Mucosa of stomach (tissue), 1 donor: ENCODE results near the gene GALNT8.

Experiments used
- H3K27me3 ChIP-seq: one replicate; pipeline ENCODE4 v1.7.0; 2013; ENCODE audit warnings: mild to moderate bottlenecking, low read length; ENCODE audit not compliant: control insufficient read depth, insufficient read depth
- H3K36me3 ChIP-seq: one replicate; pipeline ENCODE4 v1.7.0; 2013; ENCODE audit warnings: low read length; ENCODE audit not compliant: control insufficient read depth, insufficient read depth
- H3K4me1 ChIP-seq: one replicate; pipeline ENCODE4 v1.7.0; 2013; ENCODE audit warnings: mild to moderate bottlenecking, low read length; ENCODE audit not compliant: control insufficient read depth, insufficient read depth
- H3K4me3 ChIP-seq: one replicate; pipeline ENCODE4 v1.7.0; 2013; ENCODE audit warnings: low read length
- H3K9ac ChIP-seq: one replicate; pipeline ENCODE4 v1.7.0; 2013; ENCODE audit warnings: mild to moderate bottlenecking, low read length, moderate library complexity
- H3K9me3 ChIP-seq: one replicate; pipeline ENCODE4 v1.7.0; 2013; ENCODE audit warnings: mild to moderate bottlenecking, low read length, moderate library complexity; ENCODE audit not compliant: control insufficient read depth
- donor health status: Pancreatic carcinoma.

GALNT8 gene

GRCh38 chr12:4762773-4763172 is 42.6 kb downstream of the GALNT8 start:
- Histone ChIP-seq H3K36me3 (no peaks in the 10 kb centered on the region), H3K9ac (no peak overlapping the region), H3K4me1 (no peaks in the 10 kb centered on the region), H3K9me3 (no peaks in the 10 kb centered on the region), H3K4me3 (no peak overlapping the region), H3K27me3 (no peaks in the 10 kb centered on the region)

GRCh38 chr12:4763549-4763948 is 43.3 kb downstream of the GALNT8 start:
- no peak overlapping the region for H3K9ac ChIP-seq
- H3K4me1 ChIP-seq = no peaks in the 10 kb centered on the region
- no peak overlapping the region for H3K4me3 ChIP-seq
- H3K27me3 ChIP-seq = no peaks in the 10 kb centered on the region
- H3K36me3 ChIP-seq = no peaks in the 10 kb centered on the region
- no peaks in the 10 kb centered on the region for H3K9me3 ChIP-seq

- Histone ChIP-seq H3K27me3 (no peaks in the 10 kb centered on the region), H3K4me1 (no peaks in the 10 kb centered on the region), H3K9ac (no peak overlapping the region), H3K4me3 (no peak overlapping the region), H3K9me3 (no peaks in the 10 kb centered on the region), H3K36me3 (no peaks in the 10 kb centered on the region)
Measured at GRCh38 chr12:4766445-4766844, 46.2 kb downstream of the GALNT8 start.

GRCh38 chr12:4767186-4767585 is 47.0 kb downstream of the GALNT8 start:
- Histone ChIP-seq H3K36me3 (no peaks in the 10 kb centered on the region), H3K9ac (no peak overlapping the region), H3K4me1 (no peaks in the 10 kb centered on the region), H3K27me3 (no peaks in the 10 kb centered on the region), H3K9me3 (no peaks in the 10 kb centered on the region), H3K4me3 (no peak overlapping the region)

- Histone ChIP-seq H3K27me3 (no peaks in the 10 kb centered on the region), H3K36me3 (no peaks in the 10 kb centered on the region), H3K9me3 (no peaks in the 10 kb centered on the region), H3K4me3 (no peak overlapping the region), H3K4me1 (no peaks in the 10 kb centered on the region), H3K9ac (no peak overlapping the region)
Measured at GRCh38 chr12:4768341-4768740, 48.1 kb downstream of the GALNT8 start.

GRCh38 chr12:4769073-4769472 is 48.9 kb downstream of the GALNT8 start:
- Histone ChIP-seq H3K4me1 (no peaks in the 10 kb centered on the region), H3K9ac (no peak overlapping the region), H3K9me3 (no peaks in the 10 kb centered on the region)

GRCh38 chr12:4771172-4771959 is 51.2 kb downstream of the GALNT8 start:
- H3K9me3 ChIP-seq = no peaks in the 10 kb centered on the region
- H3K4me3 ChIP-seq = no peak overlapping the region
- H3K4me1 ChIP-seq = no peaks in the 10 kb centered on the region
- no peaks in the 10 kb centered on the region for H3K27me3 ChIP-seq
- H3K36me3 ChIP-seq = no peaks in the 10 kb centered on the region
- no peak overlapping the region for H3K9ac ChIP-seq

More at GRCh38 chr12:4769073-4769472, 48.9 kb downstream of the GALNT8 start:
- Histone ChIP-seq H3K36me3 (no peaks in the 10 kb centered on the region), H3K27me3 (no peaks in the 10 kb centered on the region), H3K4me3 (no peak overlapping the region)

GRCh38 chr12:4771960-4772566 is 51.9 kb downstream of the GALNT8 start:
- Histone ChIP-seq H3K9ac (no peak overlapping the region), H3K27me3 (no peaks in the 10 kb centered on the region), H3K36me3 (no peaks in the 10 kb centered on the region), H3K9me3 (no peaks in the 10 kb centered on the region), H3K4me3 (no peak overlapping the region), H3K4me1 (no peaks in the 10 kb centered on the region)

- Histone ChIP-seq H3K36me3 (no peaks in the 10 kb centered on the region), H3K4me1 (no peaks in the 10 kb centered on the region), H3K27me3 (no peaks in the 10 kb centered on the region), H3K9me3 (no peaks in the 10 kb centered on the region), H3K4me3 (no peak overlapping the region), H3K9ac (no peak overlapping the region)
Measured at GRCh38 chr12:4775936-4776335, 55.7 kb downstream of the GALNT8 start.

GRCh38 chr12:4779749-4780148 is 59.5 kb downstream of the GALNT8 start:
- Histone ChIP-seq H3K27me3 (no peaks in the 10 kb centered on the region), H3K4me1 (no peaks in the 10 kb centered on the region), H3K4me3 (no peak overlapping the region), H3K9me3 (no peaks in the 10 kb centered on the region), H3K9ac (no peak overlapping the region), H3K36me3 (no peaks in the 10 kb centered on the region)

- Histone ChIP-seq H3K9ac (no peak overlapping the region), H3K36me3 (no peaks in the 10 kb centered on the region), H3K9me3 (no peaks in the 10 kb centered on the region), H3K27me3 (no peaks in the 10 kb centered on the region), H3K4me1 (no peaks in the 10 kb centered on the region), H3K4me3 (no peak overlapping the region)
Measured at GRCh38 chr12:4780641-4781611, 60.7 kb downstream of the GALNT8 start.
